Embryonic facial prominence (tissue), 1 donor: ENCODE measurements around the gene MPRIP.
"Not testable (repeated sequence)": the region's sequence is repeated elsewhere in the genome, so short reads cannot be mapped to it uniquely, and the experiment has no call there.

ENCODE experiments used
- DNase-seq: peaks from one replicate; pipeline ENCODE4 v3.0.0-alpha.2; 2016; ENCODE audit errors: extremely low spot score

The MPRIP gene

GRCh38 chr17:17013828-17014747, 28.2 kb upstream of the MPRIP start:
- DNase-seq, result not testable (repeated sequence)

- DNase-seq, result not testable (repeated sequence)
These were observed 27.5 kb upstream of the MPRIP start for GRCh38 chr17:17014748-17015124.

GRCh38 chr17:17015230-17015629, 27.0 kb upstream of the MPRIP start:
- no peak for DNase-seq

DNA sequence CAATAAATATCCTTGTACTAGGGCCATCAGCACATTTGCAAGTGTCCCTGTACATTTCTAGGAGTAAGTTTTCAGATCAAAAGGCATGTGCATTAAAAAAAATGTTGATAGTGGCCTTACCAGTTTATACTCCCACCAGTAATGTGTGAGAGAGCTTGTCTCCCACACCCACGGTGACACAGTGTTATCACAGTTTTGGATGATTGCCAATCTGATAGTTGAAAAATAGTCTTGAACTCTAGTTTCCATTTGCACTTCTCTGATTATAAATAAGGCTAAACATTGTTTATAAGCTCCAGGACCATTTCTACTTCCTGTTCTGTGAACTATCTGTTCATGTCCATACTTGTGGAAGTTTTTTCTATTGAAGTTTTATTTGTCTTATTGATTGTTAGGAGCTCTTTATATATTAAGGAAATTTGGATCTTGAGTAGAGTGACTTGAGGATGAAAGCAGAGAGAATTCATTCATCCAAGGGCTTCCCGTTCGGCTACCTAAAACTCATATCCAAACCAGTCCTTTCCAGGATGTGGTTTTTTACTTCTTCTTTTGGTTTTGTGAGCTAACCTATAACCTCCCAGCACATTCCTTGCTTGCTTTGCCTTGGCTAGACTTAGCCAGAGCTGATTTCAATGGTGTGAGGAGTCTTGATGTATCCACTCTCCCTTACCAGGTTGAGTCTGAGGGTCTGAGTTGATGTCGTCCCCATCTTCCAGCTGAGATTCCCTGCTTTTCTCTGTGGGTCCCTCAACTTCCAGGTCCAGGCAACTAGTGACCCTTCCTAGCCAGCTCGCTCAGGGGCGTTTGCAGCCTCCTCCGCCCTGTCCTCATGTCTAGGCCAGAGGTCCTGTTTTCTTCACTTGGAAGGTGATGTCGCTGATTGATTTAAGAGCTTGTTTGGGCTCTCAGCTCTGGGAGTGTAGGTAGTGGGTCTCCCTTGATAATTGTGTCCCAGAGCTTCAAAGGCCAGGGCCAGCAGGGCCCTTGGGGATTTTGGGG, 25.8 kb upstream of the MPRIP start:
- DNase-seq, result not testable (repeated sequence)

DNA sequence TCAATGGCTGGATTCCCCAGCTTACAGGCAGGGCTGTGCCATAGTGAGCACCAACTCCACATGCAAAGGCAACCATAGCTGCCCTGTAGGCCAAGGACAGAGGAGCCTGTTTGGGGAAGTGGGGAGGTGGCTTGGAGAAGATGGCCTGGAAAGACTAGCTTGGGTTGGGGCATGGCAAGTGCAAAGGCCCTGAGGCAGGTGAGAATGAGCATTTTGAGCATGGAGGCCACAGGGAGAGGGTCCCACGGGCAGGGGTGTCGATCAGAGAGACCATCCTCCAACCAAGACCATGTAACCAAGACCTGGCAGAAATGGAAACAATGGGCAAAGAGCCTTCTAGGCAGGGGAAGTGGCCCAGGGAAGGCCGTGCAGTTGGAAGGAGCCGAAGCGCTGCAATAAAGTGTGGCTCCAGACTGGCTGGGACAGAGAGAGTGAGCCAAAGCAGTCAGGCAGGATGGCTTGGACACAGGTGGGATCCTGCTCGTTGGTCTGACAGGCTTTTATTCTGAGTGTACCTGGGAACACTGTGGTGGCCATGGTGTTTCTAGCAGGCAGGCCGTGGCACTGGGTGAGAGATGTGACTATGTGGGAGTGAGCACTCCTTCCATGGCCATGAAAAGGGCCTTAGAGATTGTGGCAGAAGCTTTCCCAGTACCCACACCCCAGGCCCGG, 24.8 kb upstream of the MPRIP start:
- DNase-seq, result no peak

DNA sequence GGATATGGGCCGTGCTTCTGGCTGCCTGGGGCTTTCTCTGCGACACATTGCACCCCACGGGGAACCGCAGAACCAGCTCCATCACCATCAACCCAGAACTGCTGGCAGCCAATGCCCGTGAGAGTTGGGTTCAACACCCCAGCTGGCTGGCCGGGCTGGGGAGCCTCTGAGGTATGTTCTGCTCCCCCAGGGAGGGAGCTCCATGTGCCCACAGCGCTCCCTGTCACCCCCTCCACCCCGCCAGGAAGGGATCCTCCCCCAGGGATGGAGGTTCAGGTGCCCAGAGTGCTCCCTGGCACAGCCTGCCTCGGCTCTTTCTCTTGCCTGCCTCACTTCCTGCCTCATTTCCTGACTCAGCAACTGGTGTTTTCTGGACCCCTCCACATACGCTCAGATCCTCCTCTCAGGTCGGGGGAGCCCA, 24.2 kb upstream of the MPRIP start:
- DNase-seq, result no peak

DNA sequence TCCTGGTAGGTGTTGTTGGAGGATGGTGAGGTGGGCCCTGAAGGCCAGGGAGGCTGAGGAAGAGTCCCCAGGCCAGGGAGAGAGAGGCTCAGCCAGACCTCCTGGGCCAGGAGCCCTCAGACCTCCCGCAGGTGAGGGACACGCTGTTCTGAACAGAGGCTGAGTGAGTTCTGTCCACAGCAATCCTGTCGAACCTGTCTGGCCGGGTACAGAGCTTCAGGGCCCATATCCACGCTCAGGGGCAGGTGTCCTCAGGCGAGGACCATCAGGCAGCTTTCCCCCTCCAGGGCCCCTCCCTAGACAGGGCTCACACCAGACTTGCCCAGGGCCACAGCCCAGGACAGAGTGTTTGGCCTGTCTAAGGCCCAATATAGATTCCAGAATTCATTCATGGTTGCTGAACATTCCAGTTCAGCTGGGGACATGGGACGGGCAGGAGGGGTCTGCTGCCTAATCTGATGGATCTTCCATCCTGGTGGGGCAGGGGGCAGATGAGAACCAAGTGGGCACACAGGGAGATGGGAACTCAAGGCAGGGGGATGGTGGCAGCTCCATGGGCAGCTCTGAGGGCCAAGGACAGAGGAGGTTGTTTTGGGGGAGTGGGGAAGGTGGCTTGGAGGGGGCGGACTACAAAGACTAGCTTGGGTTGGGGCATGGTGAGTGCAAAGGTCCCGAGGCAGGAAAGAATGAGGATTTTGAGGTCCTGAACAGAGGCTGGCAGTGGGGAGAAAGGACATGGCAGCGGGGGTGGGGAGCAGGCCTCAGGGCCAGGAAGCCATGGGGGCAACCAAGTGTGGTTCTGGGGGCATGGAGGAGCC, 23.4 kb upstream of the MPRIP start:
- DNase-seq, result no peak

- no peak for DNase-seq
These were observed 22.9 kb upstream of the MPRIP start for GRCh38 chr17:17019430-17019762.

- DNase-seq, result no peak
These were observed 22.3 kb upstream of the MPRIP start for GRCh38 chr17:17019891-17020456.

DNA sequence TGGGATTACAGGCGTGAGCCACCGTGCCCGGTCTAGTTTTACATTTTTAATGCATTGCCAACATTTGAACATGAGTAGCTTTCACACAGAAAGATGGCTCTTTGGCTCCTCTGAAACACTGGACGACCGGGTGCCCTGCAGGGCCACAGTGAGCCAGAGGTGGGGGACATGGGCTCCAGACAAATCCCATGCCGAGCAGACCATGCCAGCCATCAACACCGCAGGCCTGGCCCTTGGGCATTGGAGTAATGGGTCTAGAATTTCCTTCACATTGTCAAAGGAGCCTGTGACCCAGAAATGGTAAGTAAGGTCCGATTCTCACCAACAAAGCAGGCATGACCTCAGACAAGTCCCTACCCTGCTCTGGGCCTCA, 21.4 kb upstream of the MPRIP start:
- no peak for DNase-seq

DNA sequence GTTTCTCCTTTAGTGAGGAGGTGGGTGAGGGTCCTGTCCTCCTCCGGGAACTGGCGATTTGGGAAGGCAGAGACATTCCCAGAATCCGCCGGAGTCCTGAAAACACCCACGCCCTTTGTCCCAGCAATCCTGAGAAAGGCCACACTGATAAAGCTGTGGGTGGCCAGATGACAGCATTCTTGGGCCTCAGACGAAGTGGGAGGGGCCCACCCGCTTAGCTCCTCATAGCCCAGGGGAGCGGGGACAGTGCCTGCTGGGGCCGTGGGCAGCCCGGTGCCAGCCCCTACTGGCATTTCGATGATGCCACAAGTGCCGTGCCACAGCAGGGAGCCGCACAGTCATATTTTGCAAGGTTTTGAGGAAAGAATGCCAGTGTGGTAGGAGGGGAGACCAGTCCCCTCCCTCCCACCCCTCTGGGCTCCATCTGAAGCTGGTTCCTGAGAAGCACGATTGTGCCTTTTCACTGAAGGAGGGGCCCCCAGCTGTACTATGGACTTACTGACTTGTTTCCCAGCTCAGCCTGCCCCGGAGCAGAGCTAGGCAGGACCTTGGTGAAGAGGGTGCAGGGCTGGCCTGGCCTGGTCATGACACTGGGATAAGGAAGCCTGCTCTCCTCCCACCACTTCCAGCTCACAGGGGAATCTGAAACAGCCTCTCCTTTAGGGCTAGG, 20.9 kb upstream of the MPRIP start:
- DNase-seq, result no peak

DNA sequence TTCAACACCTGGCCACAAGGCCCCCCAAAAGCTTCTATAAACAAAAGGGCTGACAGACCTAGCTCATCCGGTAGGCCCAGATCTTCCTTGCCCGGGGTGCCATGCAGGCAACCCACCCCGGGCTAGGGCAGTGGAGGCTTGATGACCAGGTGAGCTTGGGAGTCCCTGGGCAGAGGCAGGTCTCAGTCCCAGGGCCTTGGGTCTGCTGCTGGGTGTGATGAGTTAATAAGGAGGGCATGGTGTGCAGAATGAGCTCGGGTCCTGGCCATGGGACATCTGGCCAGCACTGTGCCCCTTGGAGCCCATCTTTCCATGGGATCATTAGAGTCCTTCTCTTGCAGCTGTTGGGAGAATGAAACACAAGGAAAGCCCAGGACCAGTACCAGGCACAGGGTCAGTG, 20.2 kb upstream of the MPRIP start:
- no peak for DNase-seq

DNA sequence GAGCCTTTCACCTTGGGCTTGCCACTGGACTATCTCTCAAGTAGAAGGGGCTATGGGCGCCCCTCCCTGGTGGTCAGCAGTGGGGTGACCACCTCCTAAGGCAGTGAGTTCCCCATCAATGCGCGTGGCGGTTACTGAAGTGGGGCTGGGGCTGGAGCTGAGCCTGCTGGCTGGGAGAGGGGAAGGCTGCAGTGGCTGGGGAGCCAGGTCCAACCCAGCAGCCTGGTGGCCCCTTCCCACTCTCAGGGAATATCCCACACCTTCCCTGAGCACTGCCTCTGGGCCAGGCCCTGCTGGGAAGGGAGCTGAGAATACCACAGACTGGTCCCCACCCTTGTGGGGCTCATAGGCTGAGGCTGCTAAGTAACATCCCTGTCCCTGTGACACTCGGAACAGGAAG, 19.8 kb upstream of the MPRIP start:
- DNase-seq, result no peak

GRCh38 chr17:17024778-17025300, 17.4 kb upstream of the MPRIP start:
- no peak for DNase-seq

DNA sequence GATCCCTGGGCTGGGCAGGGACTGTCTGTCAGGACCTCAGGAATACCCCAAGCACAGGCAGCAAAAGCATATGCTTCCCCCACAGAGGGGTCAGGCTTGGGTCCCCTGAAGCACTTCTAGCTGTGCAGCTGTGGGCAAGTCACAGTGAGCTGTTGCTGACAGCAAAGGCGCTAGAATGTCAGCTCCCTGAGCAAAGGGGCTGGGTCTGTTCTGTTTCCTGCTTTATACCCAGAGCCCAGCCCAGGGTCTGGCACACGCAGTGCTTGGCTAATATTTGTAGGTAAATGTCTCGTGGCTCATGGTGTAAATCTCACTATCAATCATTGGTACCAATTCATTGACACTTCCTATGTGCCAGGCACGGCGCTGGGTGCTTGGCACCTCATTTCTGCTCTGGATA, 16.6 kb upstream of the MPRIP start:
- no peak for DNase-seq

- no peak for DNase-seq
These were observed 16.1 kb upstream of the MPRIP start for GRCh38 chr17:17026163-17026562.

GRCh38 chr17:17027442-17028058, 14.7 kb upstream of the MPRIP start:
- no peak for DNase-seq

DNA sequence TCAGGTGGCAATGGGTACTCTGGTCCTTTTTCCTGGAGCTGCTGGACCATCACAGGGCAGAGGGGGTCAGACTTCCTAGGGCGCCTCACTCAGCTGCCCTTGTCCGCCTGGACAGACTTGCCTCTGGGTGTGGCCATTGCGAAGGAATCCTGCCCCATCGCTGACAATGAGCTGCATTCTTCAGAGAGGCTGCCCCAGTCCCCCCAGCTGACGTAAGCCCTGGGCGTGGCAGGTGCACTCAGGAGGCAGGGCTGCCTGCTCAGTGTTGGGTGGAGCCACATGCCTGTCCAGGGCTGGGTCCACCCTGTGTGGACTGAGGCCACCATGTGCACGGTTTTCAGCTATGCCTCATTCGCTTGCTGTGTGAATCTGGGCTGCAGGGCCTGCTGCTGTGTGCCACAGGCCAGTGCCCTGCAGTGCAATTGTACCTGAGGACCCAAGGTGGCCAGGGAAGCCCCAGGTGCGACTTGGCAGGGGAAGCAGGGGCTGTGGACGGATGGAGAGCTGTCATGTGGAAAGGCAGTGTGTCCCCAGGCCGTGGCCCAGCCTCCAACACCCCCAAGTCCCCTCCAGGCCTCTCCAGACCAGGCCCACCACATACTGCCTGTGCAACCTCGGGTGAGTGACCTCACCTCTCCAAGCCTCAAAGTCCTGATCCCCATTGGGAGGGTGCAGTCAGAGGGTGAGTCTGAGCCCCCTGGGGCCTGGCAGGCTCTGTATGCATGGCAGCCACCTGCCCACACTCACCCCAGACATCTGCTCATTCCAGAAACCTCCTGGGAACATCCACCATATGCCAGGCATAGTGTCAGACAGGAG, 14.0 kb upstream of the MPRIP start:
- DNase-seq, result no peak
